SK-N-SH (cell line): Measurements from ENCODE around the gene MAEA. TPM values are rescaled to one million over a fixed set of nuclear protein-coding genes. Genes with fewer than 3 reads are reported as not detected.

Source experiments
- CTCF ChIA-PET: fragments of 300-600, 350-600 bp; formaldehyde crosslinking; extraction: SDS; loops from one replicate; lab custom pipeline; 2021; lab: Yijun Ruan, JAX
- POLR2A ChIA-PET: fragments of 350-600 bp; sonication (Branson Sonifier 250); formaldehyde crosslinking; extraction: SDS; loops from one replicate; lab custom pipeline; 2020; ENCODE audit warnings: antibody characterized with exemption, inconsistent platforms; lab: Yijun Ruan, JAX
- DNase-seq: peaks from one replicate; pipeline ENCODE4 v3.0.0; 2012
- H2AFZ ChIP-seq: fragments of 200-600 bp; sonication (generic); 2 replicates; pipeline ENCODE4 v1.8.1; 2016; ENCODE audit warnings: antibody characterized with exemption, mild to moderate bottlenecking, low read depth
- H3F3A ChIP-seq: fragments of 200-600 bp; sonication (generic); replicated peaks from 2 replicates; pipeline ENCODE3; 2016; ENCODE audit warnings: antibody characterized with exemption, mild to moderate bottlenecking; ENCODE audit not compliant: insufficient read depth
- H3K27ac ChIP-seq, 2 experiments: fragments of 200-500 bp in 1 of 2; fragments of 200-600 bp in 1 of 2; sonication (Bioruptor generic) in 1 of 2; sonication (generic), shearing (Covaris generic) in 1 of 2; 2 replicates each; pipeline versions ENCODE4 v1.5.1 to v1.6.1; 2014 to 2016; ENCODE audit warnings: low read depth in 2 of 2, inconsistent platforms in 1 of 2, low read length in 1 of 2, mild to moderate bottlenecking in 1 of 2, mixed read lengths in 1 of 2
- H3K27me3 ChIP-seq: fragments of 200-600 bp; sonication (generic), shearing (Covaris generic); 2 replicates; pipeline ENCODE4 v1.6.1; 2016; ENCODE audit warnings: mixed run types; ENCODE audit not compliant: insufficient read depth
- H3K36me3 ChIP-seq, 2 experiments: fragments of 200-500 bp in 1 of 2; fragments of 200-600 bp in 1 of 2; sonication (Bioruptor generic) in 1 of 2; sonication (generic) in 1 of 2; replicated peaks in 1 of 2; 2 replicates each; pipeline versions ENCODE3 to v1.5.1; 2014 to 2016; ENCODE audit warnings: low read length in 1 of 2, mild to moderate bottlenecking in 1 of 2; ENCODE audit not compliant: insufficient read depth in 2 of 2, control insufficient read depth in 1 of 2
- H3K4me1 ChIP-seq, 2 experiments: fragments of 200-500 bp in 1 of 2; fragments of 200-600 bp in 1 of 2; sonication (Bioruptor generic) in 1 of 2; sonication (generic), shearing (Covaris generic) in 1 of 2; 2 replicates each; pipeline versions ENCODE4 v1.5.1 to v1.6.1; 2014 to 2016; ENCODE audit warnings: low read depth in 1 of 2, low read length in 1 of 2, mixed run types in 1 of 2; ENCODE audit not compliant: insufficient read depth in 2 of 2, control insufficient read depth in 1 of 2
- H3K4me2 ChIP-seq: fragments of 200-600 bp; sonication (generic), shearing (Covaris generic); 2 replicates; pipeline ENCODE4 v1.6.1; 2017; ENCODE audit warnings: mixed run types
- H3K4me3 ChIP-seq, 2 experiments: fragments of 200-500 bp in 1 of 2; fragments of 200-600 bp in 1 of 2; sonication (Bioruptor generic) in 1 of 2; sonication (generic), shearing (Covaris generic) in 1 of 2; 2 replicates each; pipeline versions ENCODE4 v1.5.1 to v1.8.1; 2014 to 2016; ENCODE audit warnings: low read depth in 2 of 2, inconsistent platforms in 1 of 2, low read length in 1 of 2, mild to moderate bottlenecking in 1 of 2, mixed read lengths in 1 of 2, moderate library complexity in 1 of 2
- H3K79me2 ChIP-seq: fragments of 200-600 bp; sonication (generic); 2 replicates; pipeline ENCODE4 v1.8.1; 2017; ENCODE audit warnings: mild to moderate bottlenecking; ENCODE audit not compliant: insufficient read depth
- H3K9ac ChIP-seq: fragments of 200-600 bp; sonication (generic); 2 replicates; pipeline ENCODE4 v1.6.1; 2017; ENCODE audit warnings: mixed run types
- H3K9me2 ChIP-seq: fragments of 200-600 bp; sonication (generic); 2 replicates; pipeline ENCODE4 v1.6.1; 2017; ENCODE audit warnings: mixed run types
- H3K9me3 ChIP-seq: fragments of 200-600 bp; sonication (generic); 2 replicates; pipeline ENCODE4 v1.6.1; 2017; ENCODE audit warnings: mixed run types, mild to moderate bottlenecking, moderate library complexity
- H4K20me1 ChIP-seq: fragments of 200-600 bp; sonication (generic); 2 replicates; pipeline ENCODE4 v1.6.1; 2017; ENCODE audit warnings: mild to moderate bottlenecking, mixed run types; ENCODE audit not compliant: insufficient read depth
- CHD2 ChIP-seq: fragments of 150-350 bp; IDR thresholded peaks from 2 replicates; pipeline ENCODE4 v1.6.1; 2018; ENCODE audit warnings: low read length; ENCODE audit not compliant: partially characterized antibody
- CTCF ChIP-seq: fragments of 200-600 bp; sonication (generic); IDR thresholded peaks from 2 replicates; pipeline ENCODE4 v1.6.1; 2017; ENCODE audit warnings: antibody characterized with exemption, mild to moderate bottlenecking, moderate library complexity
- ELF1 ChIP-seq: IDR thresholded peaks from 2 replicates; pipeline ENCODE4 v1.4.0; 2012
- EZH2phosphoT487 ChIP-seq: fragments of 200-600 bp; sonication (generic); IDR thresholded peaks from 2 replicates; pipeline ENCODE4 v1.6.1; 2017; ENCODE audit warnings: low read depth, mixed run types, mild to moderate bottlenecking, antibody characterized with exemption, moderate library complexity, borderline replicate concordance
- GABPA ChIP-seq: IDR thresholded peaks from 2 replicates; pipeline ENCODE4 v1.4.0; 2012; ENCODE audit warnings: low read depth, mild to moderate bottlenecking
- GATA2 ChIP-seq: sonication (generic); formaldehyde crosslinking; IDR thresholded peaks from 2 replicates; pipeline ENCODE4 v1.5.0; 2020; ENCODE audit warnings: mild to moderate bottlenecking, missing genetic modification reagents
- IRF3 ChIP-seq: fragments of 150-350 bp; IDR thresholded peaks from 2 replicates; pipeline ENCODE4 v1.6.1; 2016; ENCODE audit warnings: mild to moderate bottlenecking, low read depth, low read length
- JUND ChIP-seq: IDR thresholded peaks from 2 replicates; pipeline ENCODE4 v1.4.0; 2012
- MEF2A ChIP-seq: IDR thresholded peaks from 2 replicates; pipeline ENCODE4 v1.4.0; 2012; ENCODE audit warnings: low read depth, borderline replicate concordance
- NRF1 ChIP-seq: IDR thresholded peaks from 2 replicates; pipeline ENCODE4 v1.6.1; 2012; ENCODE audit warnings: low read depth, mild to moderate bottlenecking, low read length
- POLR2AphosphoS5 ChIP-seq: IDR thresholded peaks from 2 replicates; pipeline ENCODE4 v1.6.1; 2012; ENCODE audit warnings: low read depth, low read length
- RAD21 ChIP-seq: IDR thresholded peaks from 2 replicates; pipeline ENCODE4 v1.6.1; 2012; ENCODE audit warnings: mild to moderate bottlenecking, low read length
- RCOR1 ChIP-seq: fragments of 150-350 bp; IDR thresholded peaks from 2 replicates; pipeline ENCODE4 v1.6.1; 2017; ENCODE audit warnings: antibody characterized with exemption, low read length
- RFX5 ChIP-seq: IDR thresholded peaks from 2 replicates; pipeline ENCODE4 v1.6.1; 2012; ENCODE audit warnings: mild to moderate bottlenecking, improper control_type of control experiment, low read length
- SIN3A ChIP-seq: IDR thresholded peaks from 2 replicates; pipeline ENCODE4 v1.6.1; 2012; ENCODE audit warnings: low read depth, mild to moderate bottlenecking, low read length, moderate library complexity, borderline replicate concordance
- TCF12 ChIP-seq: IDR thresholded peaks from 2 replicates; pipeline ENCODE4 v1.4.0; 2012
- TEAD4 ChIP-seq: IDR thresholded peaks from 2 replicates; pipeline ENCODE4 v1.4.0; 2012; ENCODE audit warnings: mild to moderate bottlenecking, borderline replicate concordance; ENCODE audit not compliant: insufficient read depth
- USF1 ChIP-seq: IDR thresholded peaks from 2 replicates; pipeline ENCODE4 v1.4.0; 2012; ENCODE audit warnings: low read depth, borderline replicate concordance
- USF2 ChIP-seq: fragments of 150-350 bp; IDR thresholded peaks from 2 replicates; pipeline ENCODE4 v1.6.1; 2017; ENCODE audit warnings: antibody characterized with exemption, low read length, low read depth, borderline replicate concordance
- ZBTB33 ChIP-seq: IDR thresholded peaks from 2 replicates; pipeline ENCODE4 v1.4.0; 2012; ENCODE audit warnings: low read depth, borderline replicate concordance
- WGBS: methylation state at CpG from one replicate; pipeline ENCODE4 v1.1.6; 2017; ENCODE audit warnings: low lambda C conversion rate; 5-methylcytosine and 5-hydroxymethylcytosine counted together
- polyA plus RNA-seq, 3 experiments: library from polyadenylated mRNA; depleted of rRNA; stranded (reverse); fragments of >200 nt; gene quantifications; 2 replicates each; pipeline ENCODE4 v1.2.3, GENCODE V29; 2012

MAEA gene
- polyA plus RNA-seq, 1 of the 3 experiments (the other 2 are of a cell fraction), result 128 TPM

- no peak for TF ChIP-seq TEAD4
- TF ChIP-seq TCF12, result no peak
- TF ChIP-seq MEF2A, result no peak
- no peak for TF ChIP-seq RCOR1
- TF ChIP-seq USF1, result no peak
- TF ChIP-seq ELF1, result no peak
- no peak for TF ChIP-seq RAD21
- TF ChIP-seq SIN3A, result no peak
- no peak for TF ChIP-seq EZH2phosphoT487
- no peak for TF ChIP-seq CHD2
- no peak for TF ChIP-seq RFX5
- TF ChIP-seq USF2, result no peak
- TF ChIP-seq IRF3, result no peak
- TF ChIP-seq GABPA, result no peak
- TF ChIP-seq CTCF, result no peak
- no peak for TF ChIP-seq ZBTB33
- TF ChIP-seq GATA2 (CRISPR knock-in tag), result no peak
- TF ChIP-seq NRF1, result no peak
- no peak for TF ChIP-seq JUND
- no peak for TF ChIP-seq POLR2AphosphoS5
- Histone ChIP-seq H4K20me1 (no peaks in the 10 kb centered on the region), H3K27me3 (no peaks in the 10 kb centered on the region), H2AFZ (no peak overlapping the region), H3K9ac (no peak overlapping the region), H3K4me2 (no peak overlapping the region), H3K4me3 (no peak overlapping the region), H3K9me2 (no peaks in the 10 kb centered on the region), H3K27ac (no peak overlapping the region), H3K9me3 (no peaks in the 10 kb centered on the region), H3F3A (no peaks in the 10 kb centered on the region), H3K79me2 (no peaks in the 10 kb centered on the region), H3K36me3 (peaks cover 0 to 35% of the 10 kb centered on the region in 2 experiments), H3K4me1 (no peaks in the 10 kb centered on the region; a peak in 1 of 4 replicates)
- no peak for DNase-seq
- ChIA-PET POLR2A (no interaction called here), CTCF (interaction anchor here (1.8 to 2.7 kb wide), 2 partner anchors 10 to 147 kb away, joined by 4 to 16 read pairs; no protein-coding TSS in a partner anchor)
- 90% methylated on average over 10 of the region's 35 CpGs for WGBS
Observed at GRCh38 chr4:1366371-1367229, 76.9 kb downstream of the MAEA start.
